Gastroesophageal sphincter (tissue), 4 donors: ENCODE measurements around the gene POLQ. TPM values are rescaled to one million over a fixed set of nuclear protein-coding genes. Genes with fewer than 3 reads are reported as not detected.

Source experiments
- ATAC-seq: fragments of 150-250 bp; one replicate; pipeline ENCODE4 v1.9.1; 2016; ENCODE audit warnings: mild to moderate bottlenecking, moderate library complexity
- H3K27ac ChIP-seq, 4 donors: fragments of 200-600 bp; sonication (generic) in 3 of 4; 1 replicate in 3 of 4; 2 replicates in 1 of 4; pipeline ENCODE4 v1.5.1; 2016 to 2019
- H3K27me3 ChIP-seq: fragments of 200-600 bp; sonication (generic); one replicate; pipeline ENCODE4 v1.5.1; 2019
- H3K36me3 ChIP-seq, 2 donors: fragments of 200-600 bp; sonication (generic); one replicate each; pipeline ENCODE4 v1.5.1; 2019; ENCODE audit warnings: control low read depth in 1 of 2
- H3K4me1 ChIP-seq, 3 donors: fragments of 200-600 bp; sonication (generic); 1 replicate in 2 of 3; 2 replicates in 1 of 3; pipeline ENCODE4 v1.5.1; 2016 to 2019; ENCODE audit warnings: control low read depth in 2 of 3
- H3K4me3 ChIP-seq, 2 donors: fragments of 200-600 bp; sonication (generic); one replicate each; pipeline ENCODE4 v1.5.1; 2019; ENCODE audit warnings: mild to moderate bottlenecking in 1 of 2, moderate library complexity in 1 of 2
- H3K9me3 ChIP-seq, 3 donors: fragments of 200-600 bp; sonication (generic); one replicate each; pipeline ENCODE4 v1.5.1; 2017 to 2019; ENCODE audit warnings: control low read depth in 2 of 3
- EP300 ChIP-seq: sonication (generic); formaldehyde crosslinking; IDR thresholded peaks from one replicate; pipeline ENCODE4 v1.6.1; 2017; ENCODE audit warnings: antibody characterized with exemption, mild to moderate bottlenecking
- POLR2A ChIP-seq, 2 donors: fragments of 450-650 bp; IDR thresholded peaks; one replicate each; pipeline ENCODE4 v1.6.1; 2017; ENCODE audit warnings: antibody characterized with exemption in 2 of 2, mild to moderate bottlenecking in 2 of 2, moderate library complexity in 1 of 2
- POLR2AphosphoS5 ChIP-seq: sonication (generic); formaldehyde crosslinking; IDR thresholded peaks from one replicate; pipeline ENCODE4 v1.6.1; 2017; ENCODE audit warnings: antibody characterized with exemption
- WGBS, 2 donors: methylation state at CpG; one replicate each; pipeline ENCODE4 v1.1.5; 2018; ENCODE audit warnings: low coverage in 1 of 2; 5-methylcytosine and 5-hydroxymethylcytosine counted together
- total RNA-seq, 4 donors: library from RNA; depleted of rRNA; stranded (reverse); fragments of >200 nt; gene quantifications; one replicate each; pipeline ENCODE4 v1.1.0, GENCODE V29; 2016
- TF ChIP-seq, protein P1 (sequence below), 4 experiments: fragments of 200-600 bp in 2 of 4; fragments of 450-650 bp in 2 of 4; sonication (generic) in 1 of 4; IDR thresholded peaks; one replicate each; pipeline ENCODE4 v1.5.1; 2017 to 2019; ENCODE audit warnings: antibody characterized with exemption in 4 of 4, mild to moderate bottlenecking in 2 of 4, moderate library complexity in 2 of 4

The POLQ gene
- total RNA-seq, 4 donors from 2014 or later = 0.13 to 0.25 (median 0.15) TPM

- H3K27ac ChIP-seq = no peak overlapping the region
- H3K4me1 ChIP-seq = no peaks in the 10 kb centered on the region
- no peak overlapping the region for H3K4me3 ChIP-seq
- no peaks in the 10 kb centered on the region for H3K36me3 ChIP-seq
- WGBS, 2 donors = 64 to 80% methylated on average over 1 of the region's 1 CpG
- TF ChIP-seq POLR2AphosphoS5 (no peak), EP300 (no peak), POLR2A (IDR thresholded peaks at IDR 0.05) (no peak)
- TF ChIP-seq, protein P1, sequence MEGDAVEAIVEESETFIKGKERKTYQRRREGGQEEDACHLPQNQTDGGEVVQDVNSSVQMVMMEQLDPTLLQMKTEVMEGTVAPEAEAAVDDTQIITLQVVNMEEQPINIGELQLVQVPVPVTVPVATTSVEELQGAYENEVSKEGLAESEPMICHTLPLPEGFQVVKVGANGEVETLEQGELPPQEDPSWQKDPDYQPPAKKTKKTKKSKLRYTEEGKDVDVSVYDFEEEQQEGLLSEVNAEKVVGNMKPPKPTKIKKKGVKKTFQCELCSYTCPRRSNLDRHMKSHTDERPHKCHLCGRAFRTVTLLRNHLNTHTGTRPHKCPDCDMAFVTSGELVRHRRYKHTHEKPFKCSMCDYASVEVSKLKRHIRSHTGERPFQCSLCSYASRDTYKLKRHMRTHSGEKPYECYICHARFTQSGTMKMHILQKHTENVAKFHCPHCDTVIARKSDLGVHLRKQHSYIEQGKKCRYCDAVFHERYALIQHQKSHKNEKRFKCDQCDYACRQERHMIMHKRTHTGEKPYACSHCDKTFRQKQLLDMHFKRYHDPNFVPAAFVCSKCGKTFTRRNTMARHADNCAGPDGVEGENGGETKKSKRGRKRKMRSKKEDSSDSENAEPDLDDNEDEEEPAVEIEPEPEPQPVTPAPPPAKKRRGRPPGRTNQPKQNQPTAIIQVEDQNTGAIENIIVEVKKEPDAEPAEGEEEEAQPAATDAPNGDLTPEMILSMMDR (IDR thresholded peaks at IDR 0.05) = no peak
- no peaks in the 10 kb centered on the region for H3K27me3 ChIP-seq
- no peak for ATAC-seq
- H3K9me3 ChIP-seq = no peaks in the 10 kb centered on the region
Measured at GRCh38 chr3:121482660-121483059, 63.1 kb downstream of the POLQ start.

GRCh38 chr3:121481106-121481880 lies 64.5 kb downstream of the POLQ start:
- H3K4me1 ChIP-seq = no peaks in the 10 kb centered on the region
- WGBS, 2 donors = 56 to 82% methylated on average over 2 to 3 of the region's 3 CpGs
- no peaks in the 10 kb centered on the region for H3K36me3 ChIP-seq
- no peak overlapping the region for H3K27ac ChIP-seq
- ATAC-seq = no peak
- H3K4me3 ChIP-seq = no peak overlapping the region
- TF ChIP-seq, protein P1 (IDR thresholded peaks at IDR 0.05) = no peak
- TF ChIP-seq POLR2A (IDR thresholded peaks at IDR 0.05) (no peak), EP300 (no peak), POLR2AphosphoS5 (no peak)
- H3K27me3 ChIP-seq = no peaks in the 10 kb centered on the region
- H3K9me3 ChIP-seq = no peaks in the 10 kb centered on the region

GRCh38 chr3:121477589-121477988 lies 68.2 kb downstream of the POLQ start:
- 91 to 100% methylated on average over 2 to 5 of the region's 5 CpGs for WGBS, 2 donors
- no peak for ATAC-seq
- Histone ChIP-seq H3K27ac (no peak overlapping the region), H3K9me3 (no peaks in the 10 kb centered on the region), H3K4me3 (no peak overlapping the region), H3K4me1 (no peaks in the 10 kb centered on the region), H3K27me3 (no peaks in the 10 kb centered on the region), H3K36me3 (no peaks in the 10 kb centered on the region)
- TF ChIP-seq POLR2AphosphoS5 = no peak
- TF ChIP-seq POLR2A (IDR thresholded peaks at IDR 0.05) = no peak
- TF ChIP-seq EP300 = no peak
- TF ChIP-seq, protein P1 (IDR thresholded peaks at IDR 0.05) = no peak

DNA sequence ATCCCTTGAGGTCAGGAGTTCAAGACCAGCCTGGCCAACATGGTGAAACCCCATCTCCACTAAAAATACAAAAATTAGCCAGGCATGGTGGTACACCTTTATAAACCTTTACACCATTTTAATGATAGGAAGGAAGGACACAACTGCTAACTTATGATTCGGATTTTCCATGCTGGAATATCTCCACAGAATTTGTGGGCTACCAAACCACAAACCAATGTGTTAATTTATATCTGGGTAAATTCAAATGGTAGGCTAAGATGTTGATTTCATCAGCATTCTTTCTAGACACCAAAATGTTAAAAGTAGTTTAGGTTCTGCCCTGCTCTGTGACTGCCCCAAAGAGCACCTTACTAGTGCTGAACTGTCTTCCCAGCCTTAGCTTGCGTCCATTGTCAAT lies 72.8 kb downstream of the POLQ start:
- no peaks in the 10 kb centered on the region for H3K4me1 ChIP-seq
- H3K4me3 ChIP-seq = no peak overlapping the region
- TF ChIP-seq, protein P1 (IDR thresholded peaks at IDR 0.05) = no peak
- TF ChIP-seq EP300 = no peak
- no peak for TF ChIP-seq POLR2AphosphoS5
- TF ChIP-seq POLR2A (IDR thresholded peaks at IDR 0.05) = no peak
- no peaks in the 10 kb centered on the region for H3K27me3 ChIP-seq
- no peak for ATAC-seq
- H3K27ac ChIP-seq = no peak overlapping the region
- H3K36me3 ChIP-seq = no peaks in the 10 kb centered on the region
- WGBS, 2 donors = 89 to 93% methylated on average over 1 to 2 of the region's 2 CpGs
- H3K9me3 ChIP-seq = no peaks in the 10 kb centered on the region

GRCh38 chr3:121467085-121467484 lies 78.7 kb downstream of the POLQ start:
- WGBS, 2 donors = 66 to 83% methylated on average over 1 to 2 of the region's 2 CpGs
- Histone ChIP-seq H3K27me3 (no peaks in the 10 kb centered on the region), H3K36me3 (no peaks in the 10 kb centered on the region), H3K9me3 (no peaks in the 10 kb centered on the region), H3K4me3 (no peak overlapping the region), H3K4me1 (no peaks in the 10 kb centered on the region), H3K27ac (no peak overlapping the region)
- ATAC-seq = no peak
- TF ChIP-seq POLR2A (IDR thresholded peaks at IDR 0.05) (no peak), EP300 (no peak), POLR2AphosphoS5 (no peak)
- TF ChIP-seq, protein P1 (IDR thresholded peaks at IDR 0.05) = no peak
